Upper lobe of left lung (tissue), 6 donors: ENCODE results near the gene EGFLAM. TPM values are rescaled to one million over a fixed set of nuclear protein-coding genes. Genes with fewer than 3 reads are reported as not detected.

ENCODE experiments used
- ATAC-seq, 2 donors: fragments of 200-7000 bp; cut with Tn5 transposase; one replicate each; pipeline ENCODE4 v1.9.1; 2022; ENCODE audit warnings: mild to moderate bottlenecking in 2 of 2, moderate library complexity in 2 of 2; ENCODE audit not compliant: low FRiP score in 2 of 2
- DNase-seq, 2 donors: peaks; one replicate each; pipeline ENCODE4 v3.0.0-alpha.2; 2019 to 2020
- H3K27ac ChIP-seq, 4 donors: fragments of 200-600 bp; sonication (generic); one replicate each; pipeline ENCODE4 v1.5.1; 2016 to 2019
- H3K27me3 ChIP-seq, 4 donors: fragments of 200-600 bp; sonication (generic); one replicate each; pipeline ENCODE4 v1.5.1; 2017 to 2019
- H3K36me3 ChIP-seq, 4 donors: fragments of 200-600 bp; sonication (generic); one replicate each; pipeline ENCODE4 v1.5.1; 2016 to 2019
- H3K4me1 ChIP-seq, 4 donors: fragments of 200-600 bp; sonication (generic); one replicate each; pipeline ENCODE4 v1.5.1; 2018 to 2019
- H3K4me3 ChIP-seq, 4 donors: fragments of 200-600 bp; sonication (generic); one replicate each; pipeline ENCODE4 v1.5.1; 2017 to 2019; ENCODE audit warnings: mild to moderate bottlenecking in 2 of 4, moderate library complexity in 1 of 4
- H3K9me3 ChIP-seq, 4 donors: fragments of 200-600 bp; sonication (generic); one replicate each; pipeline ENCODE4 v1.5.1; 2018 to 2019
- CTCF ChIP-seq, 6 experiments: fragments of 450-650 bp in 4 of 6; fragments of 200-600 bp in 2 of 6; sonication (generic) in 2 of 6; IDR thresholded peaks; one replicate each; pipeline ENCODE4 v1.5.1; 2016 to 2019; ENCODE audit warnings: antibody characterized with exemption in 6 of 6
- EP300 ChIP-seq, 4 donors: sonication (generic); formaldehyde crosslinking; IDR thresholded peaks; one replicate each; pipeline ENCODE4 v1.5.1; 2017; ENCODE audit warnings: antibody characterized with exemption in 4 of 4, control low read depth in 2 of 4
- POLR2A ChIP-seq, 4 donors: fragments of 450-650 bp; IDR thresholded peaks; one replicate each; pipeline ENCODE4 v1.5.1; 2016 to 2017; ENCODE audit warnings: antibody characterized with exemption in 4 of 4, mild to moderate bottlenecking in 2 of 4
- POLR2AphosphoS5 ChIP-seq, 2 donors: sonication (generic); formaldehyde crosslinking; IDR thresholded peaks; one replicate each; pipeline ENCODE4 v1.5.1; 2017; ENCODE audit warnings: antibody characterized with exemption in 2 of 2
- WGBS, 2 donors: methylation state at CpG; one replicate each; pipeline ENCODE4 v1.1.5; 2017 to 2018; 5-methylcytosine and 5-hydroxymethylcytosine counted together
- total RNA-seq, 6 donors: library from RNA; depleted of rRNA in 4 of 6; stranded (reverse); fragments of >200 nt in 4 of 6; gene quantifications; one replicate each; pipeline versions ENCODE4 v1.1.0 to v1.2.1, GENCODE V29; 2016 to 2021
- donor health status: DM: no; HTN: no; CAD: no; lungs with moderate emphysema.
- donor health status: DM: no; HTN: yes; CAD: no; lungs with severe emphysema.

EGFLAM gene
- total RNA-seq, 6 donors from 2014 or later: 0.22 to 5.2 (median 1.6) TPM; not detected in 2

GRCh38 chr5:38259062-38259808 lies 876 bp downstream of the EGFLAM start:
- TF ChIP-seq EP300 (IDR thresholded peaks at IDR 0.05) (no peak), POLR2AphosphoS5 (IDR thresholded peaks at IDR 0.05) (no peak), POLR2A (IDR thresholded peaks at IDR 0.05) (no peak), CTCF (IDR thresholded peaks at IDR 0.05) (no peak)
- Histone ChIP-seq H3K4me1 (peaks cover 16 to 19% (median 18%) of the 10 kb centered on the region in 4 donors), H3K36me3 (no peaks in the 10 kb centered on the region), H3K9me3 (no peaks in the 10 kb centered on the region), H3K27ac (no peak overlapping the region), H3K4me3 (peak overlapping the region in 3 of 4 donors; percentile 33 to 49 (median 47)), H3K27me3 (peaks cover 0 to 29% (median 8%) of the 10 kb centered on the region in 4 donors)
- 13 to 15% methylated on average over 13 of the region's 13 CpGs for WGBS, 2 donors
- DNase-seq: no peak
- ATAC-seq: peak in 1 of 2 donors; percentile 12

GRCh38 chr5:38259809-38260160 lies 1.4 kb downstream of the EGFLAM start:
- Histone ChIP-seq H3K27me3 (peaks cover 0 to 29% (median 8%) of the 10 kb centered on the region in 4 donors), H3K4me3 (no peak overlapping the region), H3K4me1 (peaks cover 16 to 19% (median 18%) of the 10 kb centered on the region in 4 donors), H3K9me3 (no peaks in the 10 kb centered on the region), H3K36me3 (no peaks in the 10 kb centered on the region), H3K27ac (no peak overlapping the region)
- no peak for DNase-seq
- no peak for ATAC-seq
- TF ChIP-seq CTCF (IDR thresholded peaks at IDR 0.05): no peak
- TF ChIP-seq EP300 (IDR thresholded peaks at IDR 0.05): no peak
- no peak for TF ChIP-seq POLR2AphosphoS5 (IDR thresholded peaks at IDR 0.05)
- TF ChIP-seq POLR2A (IDR thresholded peaks at IDR 0.05): no peak
- WGBS, 2 donors: 77 to 81% methylated on average over 6 of the region's 6 CpGs

GRCh38 chr5:38263983-38264382 lies 5.6 kb downstream of the EGFLAM start:
- Histone ChIP-seq H3K4me1 (peaks cover 0 to 3% (median 1%) of the 10 kb centered on the region in 4 donors), H3K4me3 (no peak overlapping the region), H3K36me3 (no peaks in the 10 kb centered on the region), H3K27me3 (peaks cover 0 to 5% (median under 1%) of the 10 kb centered on the region in 4 donors), H3K27ac (no peak overlapping the region), H3K9me3 (no peaks in the 10 kb centered on the region)
- WGBS, 2 donors: 37 to 44% methylated on average over 6 of the region's 6 CpGs
- no peak for TF ChIP-seq EP300 (IDR thresholded peaks at IDR 0.05)
- no peak for TF ChIP-seq CTCF (IDR thresholded peaks at IDR 0.05)
- no peak for TF ChIP-seq POLR2AphosphoS5 (IDR thresholded peaks at IDR 0.05)
- TF ChIP-seq POLR2A (IDR thresholded peaks at IDR 0.05): no peak
- ATAC-seq (no peak), DNase-seq (no peak)

- 38 to 40% methylated on average over 13 of the region's 13 CpGs for WGBS, 2 donors
- Histone ChIP-seq H3K4me1 (no peaks in the 10 kb centered on the region), H3K36me3 (no peaks in the 10 kb centered on the region), H3K27ac (no peak overlapping the region), H3K27me3 (peaks cover 0 to 3% (median 0%) of the 10 kb centered on the region in 4 donors), H3K9me3 (no peaks in the 10 kb centered on the region), H3K4me3 (no peak overlapping the region)
- TF ChIP-seq CTCF (IDR thresholded peaks at IDR 0.05) (peak in 5 of 6 experiments; percentile 33 to 57 (median 45)), POLR2A (IDR thresholded peaks at IDR 0.05) (no peak)
- peak; percentile 80 to 87 for ATAC-seq
- DNase-seq: peak in 1 of 2 donors; percentile 49
Observed at GRCh38 chr5:38265546-38266179, 7.3 kb downstream of the EGFLAM start.
